ENCODE results near the gene IGF2.

The IGF2 gene

GRCh38 chr11:2172676-2173075 lies 33.5 kb upstream of the IGF2 start:
- Histone ChIP-seq H3K4me3 (replicated peaks; ENCODE audit: insufficient read depth, low read length) (no peak overlapping the region), H3K27ac (replicated peaks) (no peak overlapping the region), H3K27me3 (ENCODE audit: insufficient read depth, poor library complexity, severe bottlenecking) (peaks cover 24% of the 10 kb centered on the region)
- no peak for TF ChIP-seq REST (IDR thresholded peaks at IDR 0.05; ENCODE audit: insufficient replicate concordance, low read depth)
- no peak for TF ChIP-seq SPI1 (IDR thresholded peaks at IDR 0.05; ENCODE audit: borderline replicate concordance, low read depth)
- TF ChIP-seq GABPA (IDR thresholded peaks at IDR 0.05; ENCODE audit: low read depth) = no peak
- no peak for TF ChIP-seq CTCF (IDR thresholded peaks at IDR 0.05; ENCODE audit: insufficient read depth, low read length)
- no peak for TF ChIP-seq POLR2AphosphoS5 (IDR thresholded peaks at IDR 0.05; ENCODE audit: low read depth)
- no peak for DNase-seq (ENCODE audit: low read depth in 1 of 2, low spot score in 1 of 2)

GRCh38 chr11:2171591-2172003 lies 32.4 kb upstream of the IGF2 start, which contains the start of gene TH:
TH (minus strand) TSS chr11:2171815; CDS start chr11:2171786, 29 bp downstream.
- DNase-seq (ENCODE audit: low read depth in 1 of 2, low spot score in 1 of 2) = no peak
- no peak within 1 kb of the TSS for H3K4me3 ChIP-seq (replicated peaks; ENCODE audit: insufficient read depth, low read length)
- no peak within 1 kb of the TSS for H3K27ac ChIP-seq (replicated peaks)
- TF ChIP-seq CTCF (IDR thresholded peaks at IDR 0.05; ENCODE audit: insufficient read depth, low read length) (no peak), SPI1 (IDR thresholded peaks at IDR 0.05; ENCODE audit: borderline replicate concordance, low read depth) (no peak), GABPA (IDR thresholded peaks at IDR 0.05; ENCODE audit: low read depth) (no peak), POLR2AphosphoS5 (IDR thresholded peaks at IDR 0.05; ENCODE audit: low read depth) (no peak), REST (IDR thresholded peaks at IDR 0.05; ENCODE audit: insufficient replicate concordance, low read depth) (no peak)
- H3K27me3 ChIP-seq (ENCODE audit: insufficient read depth, poor library complexity, severe bottlenecking) = peaks cover 32% of the 10 kb centered on the region

- Histone ChIP-seq H3K27me3 (ENCODE audit: insufficient read depth, poor library complexity, severe bottlenecking) (peaks cover 40% of the 10 kb centered on the region), H3K4me3 (replicated peaks; ENCODE audit: insufficient read depth, low read length) (no peak overlapping the region), H3K27ac (replicated peaks) (no peak overlapping the region)
- DNase-seq (ENCODE audit: low read depth in 1 of 2, low spot score in 1 of 2) = no peak
- TF ChIP-seq SPI1 (IDR thresholded peaks at IDR 0.05; ENCODE audit: borderline replicate concordance, low read depth) (no peak), REST (IDR thresholded peaks at IDR 0.05; ENCODE audit: insufficient replicate concordance, low read depth) (no peak), POLR2AphosphoS5 (IDR thresholded peaks at IDR 0.05; ENCODE audit: low read depth) (no peak), GABPA (IDR thresholded peaks at IDR 0.05; ENCODE audit: low read depth) (no peak), CTCF (IDR thresholded peaks at IDR 0.05; ENCODE audit: insufficient read depth, low read length) (no peak)
Measured at GRCh38 chr11:2169626-2170570, 30.7 kb upstream of the IGF2 start.

All from HL-60 (cell line).